H1 (cell line): ENCODE measurements around the gene KRT78. TPM values are rescaled to one million over a fixed set of nuclear protein-coding genes. Genes with fewer than 3 reads are reported as not detected.

Source experiments
- CTCF ChIA-PET: fragments of 300-600 bp; sonication (Branson Sonifier 250); formaldehyde crosslinking; loops from one replicate; lab custom pipeline; 2021; ENCODE audit not compliant: partially characterized antibody; lab: Charles Lee
- POLR2A ChIA-PET: fragments of 300-600 bp; sonication (Branson Sonifier 250); formaldehyde crosslinking; loops from one replicate; lab custom pipeline; 2021; ENCODE audit warnings: inconsistent platforms; ENCODE audit not compliant: partially characterized antibody; lab: Charles Lee
- DNase-seq, 2 experiments: peaks; one replicate each; pipeline versions ENCODE4 v3.0.0 to v3.0.0-alpha.2; 2010 to 2022; ENCODE audit warnings: low spot score in 2 of 2, low read depth in 1 of 2, mixed read lengths in 1 of 2
- FAIRE-seq: peaks from 2 replicates; lab custom pipeline; 2011; peaks lifted over from hg19 to GRCh38; lab: Jason Lieb, UNC
- H2AFZ ChIP-seq: 2 replicates; pipeline ENCODE4 v1.8.1; 2012; ENCODE audit warnings: low read length, inconsistent platforms
- H2AK5ac ChIP-seq: 2 replicates; pipeline ENCODE4 v1.6.1; 2013; ENCODE audit warnings: low read depth, low read length
- H2BK120ac ChIP-seq: replicated peaks from 2 replicates; pipeline ENCODE3; 2013; ENCODE audit warnings: low read depth, low read length, inconsistent platforms
- H2BK12ac ChIP-seq: 2 replicates; pipeline ENCODE4 v1.6.1; 2013; ENCODE audit warnings: low read depth, low read length
- H2BK15ac ChIP-seq: 2 replicates; pipeline ENCODE4 v1.6.1; 2013; ENCODE audit warnings: low read length
- H2BK20ac ChIP-seq: 2 replicates; pipeline ENCODE4 v1.6.1; 2013; ENCODE audit warnings: low read length
- H2BK5ac ChIP-seq: 2 replicates; pipeline ENCODE4 v1.6.1; 2013; ENCODE audit warnings: low read depth, low read length
- H3K14ac ChIP-seq: 2 replicates; pipeline ENCODE4 v1.6.1; 2013; ENCODE audit warnings: inconsistent platforms; ENCODE audit not compliant: insufficient read length
- H3K18ac ChIP-seq: 2 replicates; pipeline ENCODE4 v1.6.1; 2013; ENCODE audit warnings: low read length; ENCODE audit errors: extremely low read depth
- H3K23ac ChIP-seq: 2 replicates; pipeline ENCODE4 v1.6.1; 2013; ENCODE audit warnings: inconsistent platforms; ENCODE audit not compliant: insufficient read length
- H3K23me2 ChIP-seq: 2 replicates; pipeline ENCODE4 v1.6.1; 2013; ENCODE audit warnings: low read depth, low read length
- H3K27ac ChIP-seq: 2 replicates; pipeline ENCODE4 v1.6.1; 2011; ENCODE audit warnings: low read depth, low read length, inconsistent platforms
- H3K27me3 ChIP-seq, 4 experiments: replicated peaks in 1 of 4; 1 replicate in 1 of 4; 2 replicates in 3 of 4; pipeline versions ENCODE4 v1.6.1 to v1.8.1; 2011 to 2013; ENCODE audit warnings: low read length in 3 of 4, mild to moderate bottlenecking in 3 of 4, inconsistent platforms in 2 of 4, mixed read lengths in 2 of 4, moderate library complexity in 1 of 4; ENCODE audit not compliant: control insufficient read depth in 3 of 4, insufficient read depth in 3 of 4; ENCODE audit errors: extremely low read depth in 1 of 4
- H3K36me3 ChIP-seq, 4 experiments: 2 replicates each; pipeline versions ENCODE4 v1.6.1 to v1.8.1; 2011 to 2013; ENCODE audit warnings: mild to moderate bottlenecking in 4 of 4, low read length in 3 of 4, moderate library complexity in 2 of 4, control low read depth in 1 of 4, inconsistent platforms in 1 of 4; ENCODE audit not compliant: insufficient read depth in 4 of 4, control insufficient read depth in 2 of 4
- H3K4ac ChIP-seq: replicated peaks from 2 replicates; pipeline ENCODE3; 2013; ENCODE audit warnings: low read length, low read depth, mixed read lengths, inconsistent platforms; ENCODE audit not compliant: insufficient read length
- H3K4me1 ChIP-seq, 4 experiments: replicated peaks in 1 of 4; 1 replicate in 1 of 4; 2 replicates in 3 of 4; pipeline versions ENCODE4 v1.6.1 to v1.8.1; 2011 to 2013; ENCODE audit warnings: low read length in 3 of 4, inconsistent platforms in 2 of 4, mixed read lengths in 1 of 4; ENCODE audit not compliant: insufficient read depth in 4 of 4, control insufficient read depth in 3 of 4
- H3K4me2 ChIP-seq, 2 experiments: 2 replicates each; pipeline versions ENCODE4 v1.6.1 to v1.8.1; 2011 to 2013; ENCODE audit warnings: low read depth in 2 of 2, low read length in 2 of 2, control low read depth in 1 of 2, inconsistent platforms in 1 of 2, mild to moderate bottlenecking in 1 of 2; ENCODE audit not compliant: insufficient read depth in 1 of 2
- H3K4me3 ChIP-seq, 4 experiments: fragments of 200-600, 300-600 bp in 1 of 4; sonication (generic), shearing (Covaris generic), sonication (Bioruptor Twin) in 1 of 4; 2 replicates each; pipeline versions ENCODE4 v1.5.1 to v1.8.1; 2011 to 2016; ENCODE audit warnings: low read length in 4 of 4, low read depth in 3 of 4, control low read depth in 2 of 4, inconsistent platforms in 2 of 4, mild to moderate bottlenecking in 2 of 4, mixed read lengths in 1 of 4, moderate library complexity in 1 of 4; ENCODE audit not compliant: insufficient read depth in 2 of 4; ENCODE audit errors: extremely low read depth in 1 of 4
- H3K56ac ChIP-seq: replicated peaks from 2 replicates; pipeline ENCODE3; 2013; ENCODE audit warnings: low read depth, mild to moderate bottlenecking, mixed read lengths, low read length, inconsistent platforms; ENCODE audit not compliant: insufficient read length
- H3K79me1 ChIP-seq: 2 replicates; pipeline ENCODE4 v1.6.1; 2013; ENCODE audit warnings: low read depth, low read length, control low read depth
- H3K79me2 ChIP-seq, 2 experiments: 2 replicates each; pipeline versions ENCODE4 v1.6.1 to v1.8.1; 2012 to 2013; ENCODE audit warnings: low read length in 2 of 2, mild to moderate bottlenecking in 2 of 2, inconsistent platforms in 1 of 2; ENCODE audit not compliant: insufficient read depth in 2 of 2, control insufficient read depth in 1 of 2
- H3K9ac ChIP-seq, 4 experiments: replicated peaks in 1 of 4; 1 replicate in 1 of 4; 2 replicates in 3 of 4; pipeline versions ENCODE4 v1.6.1 to v1.8.1; 2011 to 2013; ENCODE audit warnings: low read depth in 3 of 4, low read length in 3 of 4, control low read depth in 2 of 4, mild to moderate bottlenecking in 2 of 4, moderate library complexity in 2 of 4, inconsistent platforms in 1 of 4; ENCODE audit errors: extremely low read depth in 1 of 4
- H3K9me3 ChIP-seq, 2 experiments: 2 replicates each; pipeline versions ENCODE4 v1.6.1 to v1.8.1; 2012 to 2013; ENCODE audit warnings: mild to moderate bottlenecking in 2 of 2, moderate library complexity in 2 of 2, control low read depth in 1 of 2, inconsistent platforms in 1 of 2, low read depth in 1 of 2, low read length in 1 of 2, mixed read lengths in 1 of 2; ENCODE audit not compliant: insufficient read depth in 2 of 2
- H4K20me1 ChIP-seq, 2 experiments: replicated peaks in 1 of 2; 2 replicates each; pipeline versions ENCODE3 to v1.8.1; 2011 to 2013; ENCODE audit warnings: inconsistent platforms in 2 of 2, low read length in 2 of 2, mild to moderate bottlenecking in 1 of 2; ENCODE audit not compliant: insufficient read depth in 2 of 2, control insufficient read depth in 1 of 2
- H4K5ac ChIP-seq: 2 replicates; pipeline ENCODE4 v1.6.1; 2013; ENCODE audit warnings: low read length, low read depth, mixed read lengths, inconsistent platforms; ENCODE audit not compliant: insufficient read length
- H4K8ac ChIP-seq: 2 replicates; pipeline ENCODE4 v1.8.0; 2013; ENCODE audit warnings: mild to moderate bottlenecking, moderate library complexity, low read length, inconsistent platforms; ENCODE audit not compliant: insufficient read depth; ENCODE audit errors: extremely low read depth
- H4K91ac ChIP-seq: replicated peaks from 2 replicates; pipeline ENCODE3; 2013; ENCODE audit warnings: low read length, mixed read lengths, inconsistent platforms; ENCODE audit not compliant: insufficient read length
- BACH1 ChIP-seq: IDR thresholded peaks from 2 replicates; pipeline ENCODE4 v1.6.1; 2012; ENCODE audit warnings: low read length, improper control_type of control experiment
- GABPA ChIP-seq: IDR thresholded peaks from 2 replicates; pipeline ENCODE4 v1.6.1; 2011; ENCODE audit warnings: mild to moderate bottlenecking, low read length, moderate library complexity, borderline replicate concordance; ENCODE audit not compliant: insufficient read depth
- JUN ChIP-seq: IDR thresholded peaks from 2 replicates; pipeline ENCODE4 v1.6.1; 2011; ENCODE audit warnings: low read depth, mild to moderate bottlenecking, improper control_type of control experiment, low read length
- JUND ChIP-seq: IDR thresholded peaks from 2 replicates; pipeline ENCODE4 v1.6.1; 2011; ENCODE audit warnings: mild to moderate bottlenecking, improper control_type of control experiment, low read length
- KDM1A ChIP-seq: fragments of 200-600, 300-600 bp; sonication (generic); IDR thresholded peaks from 2 replicates; pipeline ENCODE4 v1.7.1; 2016; ENCODE audit warnings: mild to moderate bottlenecking, low read length, borderline replicate concordance
- RAD21 ChIP-seq, 2 experiments: IDR thresholded peaks in 1 of 2; conservative IDR thresholded peaks in 1 of 2; 2 replicates each; pipeline ENCODE4 v1.6.1; 2011; ENCODE audit warnings: low read depth in 2 of 2, low read length in 2 of 2, improper control_type of control experiment in 1 of 2, inconsistent platforms in 1 of 2, mild to moderate bottlenecking in 1 of 2, moderate library complexity in 1 of 2
- SIX5 ChIP-seq: IDR thresholded peaks from 2 replicates; pipeline ENCODE4 v1.6.1; 2011; ENCODE audit warnings: mild to moderate bottlenecking, low read depth, low read length
- SP4 ChIP-seq: IDR thresholded peaks from 2 replicates; pipeline ENCODE4 v1.6.1; 2012; ENCODE audit warnings: low read length, inconsistent platforms
- TEAD4 ChIP-seq: IDR thresholded peaks from 2 replicates; pipeline ENCODE4 v1.6.1; 2012; ENCODE audit warnings: low read depth, low read length, inconsistent platforms, mixed read lengths
- YY1 ChIP-seq: IDR thresholded peaks from 2 replicates; pipeline ENCODE4 v1.6.1; 2011; ENCODE audit warnings: low read depth, mild to moderate bottlenecking, low read length
- WGBS, 2 experiments: shearing (Covaris generic) in 1 of 2; methylation state at CpG; one replicate each; pipeline versions ENCODE4 v1.1.6 to v1.1.7; 2013 to 2015; ENCODE audit warnings: low lambda C conversion rate in 2 of 2, mixed read lengths in 2 of 2, inconsistent platforms in 1 of 2, low coverage in 1 of 2, missing lambda C conversion rate in 1 of 2; ENCODE audit not compliant: insufficient replicate concordance in 2 of 2, insufficient coverage in 1 of 2, insufficient read length in 1 of 2; ENCODE audit errors: extremely low coverage in 1 of 2, missing lambda C conversion rate in 1 of 2; 5-methylcytosine and 5-hydroxymethylcytosine counted together
- polyA plus RNA-seq, 7 experiments: library from polyadenylated mRNA; depleted of rRNA in 3 of 7; stranded (reverse) in 5 of 7; unstranded in 2 of 7; fragments of >200 nt in 5 of 7; fragments of 200-250 nt in 2 of 7; gene quantifications; 1 replicate in 5 of 7; 2 replicates in 1 of 7; 4 replicates in 1 of 7; pipeline versions ENCODE4 v1.2.1 to v1.2.3, GENCODE V29; 2011 to 2013; ENCODE audit warnings: missing spikeins in 2 of 7, mixed read lengths in 2 of 7
- total RNA-seq: library from RNA; stranded (reverse); fragmentation: NEBNext Ultra II Directional; extraction: Animal tissue kit (Norgen Biotek cat#: 25700); gene quantifications from 2 replicates; pipeline ENCODE4 v1.2.1, GENCODE V29; 2021

Gene KRT78
- total and polyA plus RNA-seq, 2 of the 8 experiments (the other 6 are each of a cell fraction or from before 2014, with no cell fraction given) = not detected

DNA sequence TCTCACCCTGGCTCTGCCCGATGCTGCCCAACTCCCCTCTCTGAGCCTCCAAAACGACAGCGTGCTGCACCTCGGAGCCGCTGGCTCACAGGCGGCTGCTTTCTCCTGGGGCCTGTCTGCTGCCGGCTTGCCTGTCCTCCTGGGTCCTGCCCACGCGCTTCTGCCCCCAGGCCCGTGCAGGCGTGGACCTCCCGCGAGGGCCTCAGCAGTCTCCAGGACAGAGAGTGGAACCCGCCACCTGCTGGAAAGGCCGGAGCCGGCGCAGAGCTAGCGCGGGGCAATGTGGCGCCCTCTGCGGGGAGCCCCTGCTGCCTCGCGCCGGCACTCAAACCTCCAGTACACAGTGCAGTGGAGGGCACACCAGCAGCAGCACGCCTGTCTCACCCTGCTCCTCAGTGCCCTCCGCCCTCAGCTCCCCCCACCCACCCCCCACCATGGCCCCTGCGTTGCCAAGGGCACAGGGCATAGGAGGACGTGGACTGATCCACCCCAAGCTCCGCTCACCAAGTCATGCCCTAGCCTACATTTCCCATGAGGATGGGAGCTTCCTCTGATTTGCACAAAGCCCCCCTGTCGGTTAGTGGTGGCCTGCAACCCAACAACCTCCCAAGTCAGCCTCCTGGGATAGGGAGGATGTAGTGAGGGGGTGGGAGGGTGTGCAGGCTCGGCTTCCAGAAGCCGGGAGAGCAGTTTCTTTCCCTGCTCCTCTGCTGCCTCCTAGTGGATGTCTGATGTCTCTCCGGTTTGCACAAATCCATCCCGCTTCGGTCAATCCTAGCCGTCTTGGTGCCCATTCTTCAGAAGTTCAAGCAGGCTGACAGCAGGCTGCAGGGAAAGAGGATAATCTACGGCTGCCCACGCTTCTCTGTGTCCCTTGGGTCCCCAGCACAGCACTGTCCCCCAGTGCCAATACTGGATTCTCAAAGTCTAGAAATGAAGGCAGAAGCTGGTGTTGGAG lies 30.9 kb upstream of the KRT78 start:
- CTCF ChIA-PET = interaction anchor here (0.6 to 36.8 kb wide), 107 partner anchors 9 to 962 kb away, joined by 3 to 1250 read pairs (median 4); partner anchors contain the start of genes KRT3, KRT4, KRT6B and KRT73
- FAIRE-seq = peak; percentile 65
- Histone ChIP-seq H3K4me3 (peak overlapping the region in 3 of 4 experiments; percentile 29 to 59 (median 42); a peak in 6 of 8 replicates), H3K79me2 (no peaks in the 10 kb centered on the region), H2BK120ac (no peak overlapping the region), H2BK5ac (peak overlapping the region; percentile 60; the same call in 1 of the 2 replicates), H4K20me1 (peaks cover 0 to 1% of the 10 kb centered on the region in 2 experiments), H3K9ac (no peak overlapping the region), H3K79me1 (no peaks in the 10 kb centered on the region), H3K18ac (peak overlapping the region; percentile 78), H4K5ac (peak overlapping the region; percentile 57), H3K4ac (no peak overlapping the region), H2BK15ac (peak overlapping the region; percentile 99; the same call in 1 of the 2 replicates), H2BK12ac (0 out of 2 replicates have a peak overlapping the region, but pooled peaks have one; percentile 80), H3K14ac (no peak overlapping the region), H3K56ac (no peak overlapping the region), H4K8ac (peak overlapping the region; percentile 6; the same call in 1 of the 2 replicates), H3K23me2 (0 out of 2 replicates have a peak, but pooled peaks cover 3% of the 10 kb centered on the region), H3K4me1 (peaks cover 0 to 8% (median 4%) of the 10 kb centered on the region in 4 experiments; a peak in 4 of 7 replicates), H2AK5ac (no peak overlapping the region), H3K36me3 (no peaks in the 10 kb centered on the region), H2AFZ (peak overlapping the region; percentile 93; the same call in 1 of the 2 replicates), H3K9me3 (no peaks in the 10 kb centered on the region), H3K27ac (no peak overlapping the region), H3K23ac (no peak overlapping the region), H3K27me3 (peaks cover 0 to 10% (median 5%) of the 10 kb centered on the region in 4 experiments; a peak in 3 of 7 replicates), H2BK20ac (peak overlapping the region; percentile 55; the same call in 1 of the 2 replicates), H4K91ac (peak overlapping the region; percentile 75), H3K4me2 (peak overlapping the region; percentile 14 to 72)
- POLR2A ChIA-PET = interaction anchor here (0.6 to 3.0 kb wide), 5 partner anchors 23 to 802 kb away, joined by 3 to 9 read pairs (median 4); partner anchors contain the start of gene EIF4B
- WGBS, 2 experiments = 12% methylated on average over 33 of the region's 38 CpGs; no CpG with 5 or more reads in 1 of the 2 experiments
- peak in 1 of 2 experiments; percentile 86 for DNase-seq
- TF ChIP-seq GABPA (peak; percentile 14; the same call in 1 of the 2 replicates), SIX5 (no peak), SP4 (no peak), TEAD4 (no peak), JUN (no peak), RAD21 (IDR thresholded peaks at IDR 0.05 in 1 of 2, conservative IDR thresholded peaks at IDR 0.05 in 1 of 2; ENCODE audit: low read depth in 2 of 2, low read length in 2 of 2) (peak; percentile 96), KDM1A (no peak), JUND (no peak), YY1 (no peak; the same call in 1 of the 2 replicates), BACH1 (no peak)
